Keratinocyte (primary cell): ENCODE data around the gene PSMA1. TPM values are rescaled to one million over a fixed set of nuclear protein-coding genes. Genes with fewer than 3 reads are reported as not detected.

Source experiments
- DNase-seq: peaks from one replicate; pipeline ENCODE4 v3.0.0-alpha.2; 2011; ENCODE audit warnings: low read depth, missing footprints, low spot score
- FAIRE-seq: peaks from 2 replicates; lab custom pipeline; 2011; peaks lifted over from hg19 to GRCh38; lab: Jason Lieb, UNC
- H2AFZ ChIP-seq: 2 replicates; pipeline ENCODE4 v1.6.0; 2012; ENCODE audit warnings: low read length, control low read depth, inconsistent platforms; ENCODE audit not compliant: control insufficient read depth
- H3K27ac ChIP-seq: 2 replicates; pipeline ENCODE4 v1.5.1; 2011; ENCODE audit warnings: low read length; ENCODE audit not compliant: control insufficient read depth, insufficient read depth
- H3K27me3 ChIP-seq: 3 replicates; pipeline ENCODE4 v1.6.0; 2011; ENCODE audit warnings: low read length; ENCODE audit not compliant: control insufficient read depth, insufficient read depth; ENCODE audit errors: extremely low read depth
- H3K36me3 ChIP-seq, 2 experiments: 2 replicates in 1 of 2; 3 replicates in 1 of 2; pipeline ENCODE4 v1.5.1; 2011; ENCODE audit warnings: low read length in 2 of 2, mild to moderate bottlenecking in 1 of 2; ENCODE audit not compliant: control insufficient read depth in 2 of 2, insufficient read depth in 2 of 2; ENCODE audit errors: extremely low read depth in 1 of 2
- H3K4me1 ChIP-seq: 3 replicates; pipeline ENCODE4 v1.5.1; 2011; ENCODE audit warnings: low read length; ENCODE audit not compliant: control insufficient read depth, insufficient read depth; ENCODE audit errors: extremely low read depth
- H3K4me2 ChIP-seq: 3 replicates; pipeline ENCODE4 v1.6.0; 2011; ENCODE audit warnings: low read depth, low read length; ENCODE audit not compliant: control insufficient read depth, insufficient read depth; ENCODE audit errors: extremely low read depth
- H3K4me3 ChIP-seq, 3 experiments: fragments of 200-600 bp in 1 of 3; sonication (generic) in 1 of 3; 2 replicates in 2 of 3; 3 replicates in 1 of 3; pipeline ENCODE4 v1.5.1; 2011 to 2016; ENCODE audit warnings: low read length in 3 of 3, mild to moderate bottlenecking in 3 of 3, control low read depth in 2 of 3, inconsistent platforms in 1 of 3, low read depth in 1 of 3, mixed read lengths in 1 of 3, mixed run types in 1 of 3, moderate library complexity in 1 of 3; ENCODE audit not compliant: control insufficient read depth in 2 of 3, insufficient read depth in 2 of 3; ENCODE audit errors: extremely low read depth in 1 of 3
- H3K79me2 ChIP-seq: 2 replicates; pipeline ENCODE4 v1.6.0; 2012; ENCODE audit warnings: low read length; ENCODE audit not compliant: control insufficient read depth, insufficient read depth
- H3K9ac ChIP-seq: 3 replicates; pipeline ENCODE4 v1.6.0; 2011; ENCODE audit warnings: low read length; ENCODE audit not compliant: control insufficient read depth, insufficient read depth; ENCODE audit errors: extremely low read depth
- H3K9me1 ChIP-seq: 3 replicates; pipeline ENCODE4 v1.6.0; 2011; ENCODE audit warnings: low read length; ENCODE audit not compliant: control insufficient read depth, insufficient read depth; ENCODE audit errors: extremely low read depth
- H3K9me3 ChIP-seq: 2 replicates; pipeline ENCODE4 v1.5.1; 2012; ENCODE audit warnings: low read depth, low read length; ENCODE audit not compliant: control insufficient read depth
- H4K20me1 ChIP-seq: 3 replicates; pipeline ENCODE4 v1.6.0; 2011; ENCODE audit warnings: low read length; ENCODE audit not compliant: control insufficient read depth, insufficient read depth; ENCODE audit errors: extremely low read depth
- EZH2 ChIP-seq: IDR thresholded peaks from one replicate; pipeline ENCODE4 v1.6.1; 2012; ENCODE audit warnings: inconsistent platforms, mild to moderate bottlenecking, low read length, moderate library complexity
- dilution Hi-C: fragments of 300-500 bp; cut with MboI; formaldehyde crosslinking; loops from one replicate; pipeline ENCODE4 v1.7.0; 2020; ENCODE audit warnings: low sequenced_read_pairs; ENCODE audit not compliant: extremely low pct_ligation_motif_present
- polyA plus RNA-seq, 5 experiments: library from polyadenylated mRNA; depleted of rRNA in 3 of 5; stranded (reverse) in 3 of 5; stranded (forward) in 1 of 5; unstranded in 1 of 5; fragments of >200 nt; gene quantifications; 1 replicate in 1 of 5; 2 replicates in 3 of 5; 3 replicates in 1 of 5; pipeline versions ENCODE4 v1.2.1 to v1.2.3, GENCODE V29; 2011 to 2012; ENCODE audit warnings: missing spikeins in 2 of 5, low read depth in 1 of 5, low replicate concordance in 1 of 5
- TF ChIP-seq, protein P1 (sequence below), 3 experiments: IDR thresholded peaks in 1 of 3; conservative IDR thresholded peaks in 1 of 3; optimal IDR thresholded peaks in 1 of 3; 2 replicates in 2 of 3; 3 replicates in 1 of 3; pipeline versions ENCODE3 to v1.5.1; 2011; ENCODE audit warnings: low read length in 3 of 3, mild to moderate bottlenecking in 3 of 3, moderate library complexity in 2 of 3, control low read depth in 1 of 3, inconsistent platforms in 1 of 3; ENCODE audit not compliant: insufficient read depth in 2 of 3; ENCODE audit errors: extremely low read depth in 1 of 3

PSMA1 gene
- polyA plus RNA-seq, 1 donor (not counting 4 experiments of a cell fraction or from before 2014, with no cell fraction given) = 293 TPM

DNA sequence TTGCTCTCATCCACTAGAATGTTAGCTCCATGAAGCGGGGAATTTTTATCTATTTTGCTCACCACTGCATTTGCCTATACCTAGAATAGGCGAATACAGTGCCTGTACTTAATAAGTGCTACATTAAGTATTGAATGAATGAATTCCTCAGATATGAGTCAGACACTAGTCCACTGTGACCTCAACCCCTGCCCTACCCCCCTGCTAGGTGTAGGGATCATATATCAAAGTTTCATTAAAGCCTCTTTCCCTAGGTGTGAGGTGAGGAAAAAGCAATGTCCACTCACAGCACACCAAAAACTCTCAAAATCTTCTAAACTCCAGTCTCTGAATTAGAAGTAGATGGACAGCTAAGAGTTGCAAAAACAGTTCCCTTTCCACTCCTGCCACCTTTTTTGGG, 9.8 kb upstream of the PSMA1 start:
- Histone ChIP-seq H3K9me3 (no peaks in the 10 kb centered on the region), H3K27me3 (no peaks in the 10 kb centered on the region), H3K4me3 (no peak overlapping the region), H3K4me2 (no peak overlapping the region), H3K79me2 (no peaks in the 10 kb centered on the region), H3K9ac (no peak overlapping the region), H3K27ac (no peak overlapping the region), H3K4me1 (no peaks in the 10 kb centered on the region), H4K20me1 (no peaks in the 10 kb centered on the region), H2AFZ (no peak overlapping the region), H3K9me1 (no peaks in the 10 kb centered on the region), H3K36me3 (no peaks in the 10 kb centered on the region)
- DNase-seq (no peak), FAIRE-seq (no peak)
- dilution Hi-C loops = no loop called here
- TF ChIP-seq, protein P1, sequence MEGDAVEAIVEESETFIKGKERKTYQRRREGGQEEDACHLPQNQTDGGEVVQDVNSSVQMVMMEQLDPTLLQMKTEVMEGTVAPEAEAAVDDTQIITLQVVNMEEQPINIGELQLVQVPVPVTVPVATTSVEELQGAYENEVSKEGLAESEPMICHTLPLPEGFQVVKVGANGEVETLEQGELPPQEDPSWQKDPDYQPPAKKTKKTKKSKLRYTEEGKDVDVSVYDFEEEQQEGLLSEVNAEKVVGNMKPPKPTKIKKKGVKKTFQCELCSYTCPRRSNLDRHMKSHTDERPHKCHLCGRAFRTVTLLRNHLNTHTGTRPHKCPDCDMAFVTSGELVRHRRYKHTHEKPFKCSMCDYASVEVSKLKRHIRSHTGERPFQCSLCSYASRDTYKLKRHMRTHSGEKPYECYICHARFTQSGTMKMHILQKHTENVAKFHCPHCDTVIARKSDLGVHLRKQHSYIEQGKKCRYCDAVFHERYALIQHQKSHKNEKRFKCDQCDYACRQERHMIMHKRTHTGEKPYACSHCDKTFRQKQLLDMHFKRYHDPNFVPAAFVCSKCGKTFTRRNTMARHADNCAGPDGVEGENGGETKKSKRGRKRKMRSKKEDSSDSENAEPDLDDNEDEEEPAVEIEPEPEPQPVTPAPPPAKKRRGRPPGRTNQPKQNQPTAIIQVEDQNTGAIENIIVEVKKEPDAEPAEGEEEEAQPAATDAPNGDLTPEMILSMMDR (optimal IDR thresholded peaks at IDR 0.05 in 1 of 3, IDR thresholded peaks at IDR 0.05 in 1 of 3, conservative IDR thresholded peaks at IDR 0.05 in 1 of 3; ENCODE audit: extremely low read depth in 1 of 3, insufficient read depth in 2 of 3, low read length in 3 of 3) = no peak
- TF ChIP-seq EZH2 = no peak

DNA sequence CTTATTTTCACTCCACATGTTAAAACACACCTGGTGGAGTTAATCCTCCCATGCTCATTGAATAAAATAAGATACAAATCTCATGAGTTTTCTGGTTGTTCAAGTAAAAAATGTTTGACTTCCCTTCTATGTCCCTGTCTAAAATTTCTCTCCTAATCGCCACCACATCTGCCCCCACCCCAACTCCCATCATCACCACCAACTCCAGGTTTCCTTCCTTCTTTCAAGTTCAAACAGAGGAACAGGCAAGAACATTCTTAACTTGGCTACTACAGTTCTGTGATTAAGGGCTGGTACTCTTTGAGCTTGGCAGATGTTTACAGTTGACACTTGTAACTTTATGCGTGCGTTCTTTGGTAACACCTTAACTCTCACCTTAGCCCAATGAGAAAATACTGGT, 9.1 kb upstream of the PSMA1 start:
- no peaks in the 10 kb centered on the region for H3K4me1 ChIP-seq
- no peaks in the 10 kb centered on the region for H4K20me1 ChIP-seq
- H3K27me3 ChIP-seq = no peaks in the 10 kb centered on the region
- no peaks in the 10 kb centered on the region for H3K9me1 ChIP-seq
- DNase-seq (no peak), FAIRE-seq (no peak)
- no peak overlapping the region for H3K27ac ChIP-seq
- H3K9ac ChIP-seq = no peak overlapping the region
- H2AFZ ChIP-seq = no peak overlapping the region
- H3K9me3 ChIP-seq = no peaks in the 10 kb centered on the region
- H3K4me3 ChIP-seq = no peak overlapping the region
- H3K79me2 ChIP-seq = no peaks in the 10 kb centered on the region
- H3K4me2 ChIP-seq = no peak overlapping the region
- H3K36me3 ChIP-seq = no peaks in the 10 kb centered on the region
- dilution Hi-C loops = no loop called here
- TF ChIP-seq EZH2 = no peak
- TF ChIP-seq, protein P1 (optimal IDR thresholded peaks at IDR 0.05 in 1 of 3, IDR thresholded peaks at IDR 0.05 in 1 of 3, conservative IDR thresholded peaks at IDR 0.05 in 1 of 3; ENCODE audit: extremely low read depth in 1 of 3, insufficient read depth in 2 of 3, low read length in 3 of 3) = no peak
